Peyer's patch (tissue), 4 donors: ENCODE measurements around the gene PSAT1.

Experiments
- CTCF ChIP-seq, 6 experiments: fragments of 450-650 bp in 4 of 6; fragments of 200-600 bp in 2 of 6; sonication (generic) in 1 of 6; IDR thresholded peaks; one replicate each; pipeline ENCODE4 v1.5.1; 2017 to 2019; ENCODE audit warnings: antibody characterized with exemption in 6 of 6, mild to moderate bottlenecking in 3 of 6, moderate library complexity in 1 of 6
- POLR2A ChIP-seq, 2 donors: fragments of 450-650 bp; IDR thresholded peaks; one replicate each; pipeline ENCODE4 v1.5.1; 2017; ENCODE audit warnings: antibody characterized with exemption in 2 of 2, mild to moderate bottlenecking in 2 of 2, moderate library complexity in 2 of 2

GRCh38 chr9:78294290-78295176 is 2.4 kb upstream of the PSAT1 start:
- no peak for TF ChIP-seq CTCF (IDR thresholded peaks at IDR 0.05)
- no peak for TF ChIP-seq POLR2A (IDR thresholded peaks at IDR 0.05)
